ENCODE data around the gene CDR2.

- TF ChIP-seq POLR2A (IDR thresholded peaks at IDR 0.05; ENCODE audit: low read length): peak; percentile 35
- TF ChIP-seq GATA1 (IDR thresholded peaks at IDR 0.05; ENCODE audit: low read depth, low read length): no peak
These were observed 13.8 kb upstream of the CDR2 start for GRCh38 chr16:22388101-22388644.
